A549 treated with ZK216348 at 1 μM for 4 hours (cell line): Measurements from ENCODE around the gene BEND3. TPM values are rescaled to one million over a fixed set of nuclear protein-coding genes. Genes with fewer than 3 reads are reported as not detected.

Experiments used
- total RNA-seq: library from RNA; stranded (reverse); fragments of 200-300 nt; extraction: Qiagen RNA extraction; gene quantifications from 5 replicates; pipeline ENCODE4 v1.2.3, GENCODE V29; 2022; ENCODE audit warnings: low read depth

Gene BEND3
- total RNA-seq, result 3.2 to 3.7 TPM (median 3.6 TPM) in 5 replicates

GRCh38 chr6:107114926-107115694, at the start of gene BEND3:
Gene BEND3 (minus strand): TSS chr6:107115515. CDS start chr6:107099285, 16,230 bp downstream.

Other genes starting within 250 kb of the BEND3 start
- gene CD24, start 140.8 kb downstream of the BEND3 start, total RNA-seq, result 217 to 292 TPM (median 287 TPM) in 5 replicates
- 8.3 to 15.3 TPM (median 9.2 TPM) in 5 replicates for gene MTRES1, start 87.3 kb downstream of the BEND3 start, total RNA-seq